Measurements from ENCODE around the gene TAPBP. TPM values are rescaled to one million over a fixed set of nuclear protein-coding genes. Genes with fewer than 3 reads are reported as not detected.

TAPBP gene
- total and polyA plus RNA-seq, 9 of the 15 experiments (the other 6 are each of a cell fraction or from before 2014, with no cell fraction given): 5.6 to 74.0 (median 22.3) TPM

DNA sequence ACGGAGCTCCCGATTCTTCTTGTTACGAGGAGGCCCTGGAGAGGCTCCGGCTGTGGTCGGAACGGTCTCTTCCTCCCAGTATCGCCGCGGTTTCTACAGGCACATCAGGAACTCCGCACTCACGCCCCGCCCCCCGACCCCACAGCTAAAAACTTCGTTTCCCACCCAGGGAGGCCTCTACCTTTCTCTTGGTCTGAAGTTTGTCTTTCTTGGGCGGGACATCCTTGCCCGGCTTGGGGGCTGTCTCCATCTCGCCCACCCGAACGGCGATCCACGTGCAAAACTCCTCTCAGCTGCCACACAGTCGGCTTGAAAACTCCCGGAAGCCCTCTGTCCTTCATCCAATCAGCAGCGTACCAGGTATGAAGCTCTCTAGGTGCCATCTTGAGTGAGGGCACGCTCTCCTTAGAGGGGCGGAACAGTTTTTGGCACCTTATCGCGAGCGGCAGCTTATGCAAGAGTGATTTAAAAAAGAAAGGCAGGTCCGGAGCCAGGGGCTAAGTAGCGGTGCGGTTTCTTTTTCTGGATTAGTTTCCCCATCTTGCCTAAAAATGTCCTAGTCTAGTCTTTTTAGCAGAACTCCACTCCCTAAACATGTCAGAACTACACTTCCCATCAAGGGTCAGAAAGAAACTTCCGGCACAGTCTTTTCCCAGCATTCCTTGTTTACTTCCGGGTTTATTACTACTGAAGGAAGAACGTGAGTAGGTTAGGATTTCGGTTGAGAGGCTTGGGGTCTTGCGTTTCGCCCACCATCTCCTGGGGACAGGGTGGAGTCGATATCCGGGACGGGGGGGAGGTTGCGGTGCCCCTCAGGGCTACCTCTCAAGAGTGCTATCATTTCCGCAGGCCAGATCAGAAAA lies 24.7 kb downstream of the TAPBP start, which contains the start of the genes PFDN6 and WDR46 (continued):
- peak; percentile 51; the same call in 1 of the 2 replicates for TF ChIP-seq JUN (IDR thresholded peaks at IDR 0.05; ENCODE audit: borderline replicate concordance, low read depth, low read length)
- TF ChIP-seq JUN (CRISPR knock-in tag; IDR thresholded peaks at IDR 0.05; ENCODE audit: borderline replicate concordance): peak; percentile 67; the same call in 1 of the 2 replicates
- TF ChIP-seq MECOM (CRISPR knock-in tag; IDR thresholded peaks at IDR 0.05): no peak
- TF ChIP-seq POLR2AphosphoS2 (IDR thresholded peaks at IDR 0.05; ENCODE audit: low read length): no peak
- peak; percentile 97 to 99 for TF ChIP-seq SIN3A (IDR thresholded peaks at IDR 0.05; ENCODE audit: borderline replicate concordance in 2 of 2, control insufficient read depth in 1 of 2, low read depth in 2 of 2, low read length in 2 of 2)
- TF ChIP-seq MCM7 (IDR thresholded peaks at IDR 0.05): no peak
- TF ChIP-seq MTA2 (IDR thresholded peaks at IDR 0.05; ENCODE audit: low read depth): peak; percentile 88
- TF ChIP-seq SPI1 (IDR thresholded peaks at IDR 0.05; ENCODE audit: borderline replicate concordance, low read depth, low read length): peak; percentile 45; the same call in 1 of the 2 replicates
- TF ChIP-seq PML (IDR thresholded peaks at IDR 0.05; ENCODE audit: low read length): peak; percentile 35; the same call in 1 of the 2 replicates
- TF ChIP-seq, protein P1, sequence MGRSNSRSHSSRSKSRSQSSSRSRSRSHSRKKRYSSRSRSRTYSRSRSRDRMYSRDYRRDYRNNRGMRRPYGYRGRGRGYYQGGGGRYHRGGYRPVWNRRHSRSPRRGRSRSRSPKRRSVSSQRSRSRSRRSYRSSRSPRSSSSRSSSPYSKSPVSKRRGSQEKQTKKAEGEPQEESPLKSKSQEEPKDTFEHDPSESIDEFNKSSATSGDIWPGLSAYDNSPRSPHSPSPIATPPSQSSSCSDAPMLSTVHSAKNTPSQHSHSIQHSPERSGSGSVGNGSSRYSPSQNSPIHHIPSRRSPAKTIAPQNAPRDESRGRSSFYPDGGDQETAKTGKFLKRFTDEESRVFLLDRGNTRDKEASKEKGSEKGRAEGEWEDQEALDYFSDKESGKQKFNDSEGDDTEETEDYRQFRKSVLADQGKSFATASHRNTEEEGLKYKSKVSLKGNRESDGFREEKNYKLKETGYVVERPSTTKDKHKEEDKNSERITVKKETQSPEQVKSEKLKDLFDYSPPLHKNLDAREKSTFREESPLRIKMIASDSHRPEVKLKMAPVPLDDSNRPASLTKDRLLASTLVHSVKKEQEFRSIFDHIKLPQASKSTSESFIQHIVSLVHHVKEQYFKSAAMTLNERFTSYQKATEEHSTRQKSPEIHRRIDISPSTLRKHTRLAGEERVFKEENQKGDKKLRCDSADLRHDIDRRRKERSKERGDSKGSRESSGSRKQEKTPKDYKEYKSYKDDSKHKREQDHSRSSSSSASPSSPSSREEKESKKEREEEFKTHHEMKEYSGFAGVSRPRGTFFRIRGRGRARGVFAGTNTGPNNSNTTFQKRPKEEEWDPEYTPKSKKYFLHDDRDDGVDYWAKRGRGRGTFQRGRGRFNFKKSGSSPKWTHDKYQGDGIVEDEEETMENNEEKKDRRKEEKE (IDR thresholded peaks at IDR 0.05; ENCODE audit: borderline replicate concordance in 1 of 2, control insufficient read depth in 1 of 2, low read depth in 2 of 2, low read length in 1 of 2): no peak
- TF ChIP-seq, protein P2, sequence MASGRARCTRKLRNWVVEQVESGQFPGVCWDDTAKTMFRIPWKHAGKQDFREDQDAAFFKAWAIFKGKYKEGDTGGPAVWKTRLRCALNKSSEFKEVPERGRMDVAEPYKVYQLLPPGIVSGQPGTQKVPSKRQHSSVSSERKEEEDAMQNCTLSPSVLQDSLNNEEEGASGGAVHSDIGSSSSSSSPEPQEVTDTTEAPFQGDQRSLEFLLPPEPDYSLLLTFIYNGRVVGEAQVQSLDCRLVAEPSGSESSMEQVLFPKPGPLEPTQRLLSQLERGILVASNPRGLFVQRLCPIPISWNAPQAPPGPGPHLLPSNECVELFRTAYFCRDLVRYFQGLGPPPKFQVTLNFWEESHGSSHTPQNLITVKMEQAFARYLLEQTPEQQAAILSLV (tag; IDR thresholded peaks at IDR 0.05): no peak
- no peak for TF ChIP-seq SLC30A9 (CRISPR knock-in tag; IDR thresholded peaks at IDR 0.05)
- no peak for TF ChIP-seq ZEB2 (IDR thresholded peaks at IDR 0.05)
- no peak for TF ChIP-seq SMAD2 (IDR thresholded peaks at IDR 0.05; ENCODE audit: low read depth, low read length)
- no peak for TF ChIP-seq ZNF561 (CRISPR knock-in tag; conservative IDR thresholded peaks at IDR 0.05)
- no peak for TF ChIP-seq ZC3H8 (IDR thresholded peaks at IDR 0.05)
- TF ChIP-seq MYBL2 (IDR thresholded peaks at IDR 0.05; ENCODE audit: low read depth): no peak
- TF ChIP-seq MYBL2 (CRISPR knock-in tag; IDR thresholded peaks at IDR 0.05; ENCODE audit: borderline replicate concordance): no peak
- TF ChIP-seq GTF2E2 (tag; IDR thresholded peaks at IDR 0.05): no peak; the same call in 1 of the 2 replicates
- TF ChIP-seq KLF6 (CRISPR knock-in tag; IDR thresholded peaks at IDR 0.05; ENCODE audit: borderline replicate concordance): peak; percentile 78; the same call in 1 of the 2 replicates
- no peak for TF ChIP-seq IFI16 (CRISPR knock-in tag; IDR thresholded peaks at IDR 0.05)
- TF ChIP-seq ZNF253 (CRISPR knock-in tag; conservative IDR thresholded peaks at IDR 0.05): no peak
- TF ChIP-seq, protein P3, sequence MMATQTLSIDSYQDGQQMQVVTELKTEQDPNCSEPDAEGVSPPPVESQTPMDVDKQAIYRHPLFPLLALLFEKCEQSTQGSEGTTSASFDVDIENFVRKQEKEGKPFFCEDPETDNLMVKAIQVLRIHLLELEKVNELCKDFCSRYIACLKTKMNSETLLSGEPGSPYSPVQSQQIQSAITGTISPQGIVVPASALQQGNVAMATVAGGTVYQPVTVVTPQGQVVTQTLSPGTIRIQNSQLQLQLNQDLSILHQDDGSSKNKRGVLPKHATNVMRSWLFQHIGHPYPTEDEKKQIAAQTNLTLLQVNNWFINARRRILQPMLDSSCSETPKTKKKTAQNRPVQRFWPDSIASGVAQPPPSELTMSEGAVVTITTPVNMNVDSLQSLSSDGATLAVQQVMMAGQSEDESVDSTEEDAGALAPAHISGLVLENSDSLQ (IDR thresholded peaks at IDR 0.05): peak; percentile 74
- peak; percentile 36; the same call in 1 of the 2 replicates for TF ChIP-seq TEAD2 (tag; IDR thresholded peaks at IDR 0.05)
- TF ChIP-seq SMARCC2 (IDR thresholded peaks at IDR 0.05; ENCODE audit: low read depth): no peak

All from K562 (cell line).